ENCODE measurements around the gene RYR1. TPM values are rescaled to one million over a fixed set of nuclear protein-coding genes. Genes with fewer than 3 reads are reported as not detected.

The RYR1 gene
- total RNA-seq, 1 experiment from 2014 or later = 4.1 TPM

GRCh38 chr19:38434549-38435051, 1.1 kb downstream of the RYR1 start:
- intact Hi-C loops (cut with micrococcal nuclease) = no loop called here
- Histone ChIP-seq H3K27ac (ENCODE audit: low read depth, low read length) (no peak overlapping the region), H3K9me2 (ENCODE audit: insufficient read depth) (no peaks in the 10 kb centered on the region), H3K79me2 (ENCODE audit: insufficient read depth, low read length) (no peaks in the 10 kb centered on the region), H2AFZ (ENCODE audit: low read depth, low read length, poor library complexity, severe bottlenecking) (no peak overlapping the region), H3K27me3 (ENCODE audit: insufficient read depth, low read length) (no peaks in the 10 kb centered on the region), H4K20me1 (ENCODE audit: insufficient read depth) (no peaks in the 10 kb centered on the region), H3K4me3 (replicated peaks in 1 of 2; ENCODE audit: low read depth in 1 of 2, low read length in 2 of 2) (no peak overlapping the region), H3K36me3 (ENCODE audit: control insufficient read depth in 1 of 2, insufficient read depth in 2 of 2, low read length in 2 of 2) (no peaks in the 10 kb centered on the region), H3K9ac (ENCODE audit: low read length) (no peak overlapping the region), H3K4me2 (ENCODE audit: low read length) (no peak overlapping the region), H3K9me3 (ENCODE audit: control insufficient read depth in 1 of 2, insufficient read depth in 1 of 2, low read depth in 1 of 2, low read length in 2 of 2) (no peaks in the 10 kb centered on the region), H3K4me1 (ENCODE audit: control insufficient read depth in 1 of 2, insufficient read depth in 2 of 2, low read length in 2 of 2) (peaks cover 0 to 15% of the 10 kb centered on the region in 2 experiments; a peak in 2 of 4 replicates)
- ChIA-PET POLR2A (no interaction called here), RAD21 (ENCODE audit: low non-redundant PET in 1 of 2, low total read pairs in 2 of 2, uncharacterized antibody in 2 of 2, unreplicated experiment in 2 of 2) (interaction anchor here in 1 of 2 experiments (0.6 to 1.3 kb wide), 2 partner anchors 32 to 771 kb away, joined by 4 to 5 read pairs; partner anchors contain the start of gene FAM98C), CTCF (no interaction called here)
- TF ChIP-seq ATF3 (IDR thresholded peaks at IDR 0.05) (no peak), POLR2AphosphoS5 (IDR thresholded peaks at IDR 0.05; ENCODE audit: low read depth, low read length) (no peak), SIN3A (IDR thresholded peaks at IDR 0.05; ENCODE audit: low read depth) (no peak)
- DNase-seq (ENCODE audit: low read depth, low spot score) = no peak
- no peak for ATAC-seq
- no TSS peak for BruUV-seq (replicated peaks)

- no peak for ATAC-seq
- intact Hi-C loops (cut with micrococcal nuclease) = no loop called here
- H3K4me1 ChIP-seq (ENCODE audit: control insufficient read depth in 1 of 2, insufficient read depth in 2 of 2, low read length in 2 of 2) = peaks cover 0 to 15% of the 10 kb centered on the region in 2 experiments; a peak in 3 of 4 replicates
- RAD21 ChIA-PET (ENCODE audit: low non-redundant PET in 1 of 2, low total read pairs in 2 of 2, uncharacterized antibody in 2 of 2, unreplicated experiment in 2 of 2) = no interaction called here
- POLR2A ChIA-PET = no interaction called here
- no peaks in the 10 kb centered on the region for H3K79me2 ChIP-seq (ENCODE audit: insufficient read depth, low read length)
- CTCF ChIA-PET = no interaction called here
- no peaks in the 10 kb centered on the region for H4K20me1 ChIP-seq (ENCODE audit: insufficient read depth)
- H3K27me3 ChIP-seq (ENCODE audit: insufficient read depth, low read length) = no peaks in the 10 kb centered on the region
- no peaks in the 10 kb centered on the region for H3K9me3 ChIP-seq (ENCODE audit: control insufficient read depth in 1 of 2, insufficient read depth in 1 of 2, low read depth in 1 of 2, low read length in 2 of 2)
- no peak for DNase-seq (ENCODE audit: low read depth, low spot score)
- no peak overlapping the region for H3K27ac ChIP-seq (ENCODE audit: low read depth, low read length)
- TF ChIP-seq RAD21 (IDR thresholded peaks at IDR 0.05; ENCODE audit: low read depth) (no peak), CBX3 (IDR thresholded peaks at IDR 0.05; ENCODE audit: low read depth) (no peak), POLR2AphosphoS5 (IDR thresholded peaks at IDR 0.05; ENCODE audit: low read depth, low read length) (no peak), SP1 (IDR thresholded peaks at IDR 0.05; ENCODE audit: low read depth) (no peak), SIN3A (IDR thresholded peaks at IDR 0.05; ENCODE audit: low read depth) (no peak), SRF (IDR thresholded peaks at IDR 0.05; ENCODE audit: low read depth) (no peak), POLR2A (IDR thresholded peaks at IDR 0.05; ENCODE audit: borderline replicate concordance, extremely low read depth, insufficient read depth, insufficient read length) (no peak)
- no peak overlapping the region for H3K9ac ChIP-seq (ENCODE audit: low read length)
- H3K4me2 ChIP-seq (ENCODE audit: low read length) = no peak overlapping the region
- no peak overlapping the region for H2AFZ ChIP-seq (ENCODE audit: low read depth, low read length, poor library complexity, severe bottlenecking)
- H3K36me3 ChIP-seq (ENCODE audit: control insufficient read depth in 1 of 2, insufficient read depth in 2 of 2, low read length in 2 of 2) = no peaks in the 10 kb centered on the region
- no peaks in the 10 kb centered on the region for H3K9me2 ChIP-seq (ENCODE audit: insufficient read depth)
- no TSS peak for BruUV-seq (replicated peaks)
- H3K4me3 ChIP-seq (replicated peaks in 1 of 2; ENCODE audit: low read depth in 1 of 2, low read length in 2 of 2) = no peak overlapping the region
Measured at GRCh38 chr19:38437295-38437694, 3.8 kb downstream of the RYR1 start.

All from HCT116 (cell line).